ENCODE data around the gene SNRNP35.
"Not testable (repeated sequence)": the region's sequence is repeated elsewhere in the genome, so short reads cannot be mapped to it uniquely, and the experiment has no call there.

The SNRNP35 gene

DNA sequence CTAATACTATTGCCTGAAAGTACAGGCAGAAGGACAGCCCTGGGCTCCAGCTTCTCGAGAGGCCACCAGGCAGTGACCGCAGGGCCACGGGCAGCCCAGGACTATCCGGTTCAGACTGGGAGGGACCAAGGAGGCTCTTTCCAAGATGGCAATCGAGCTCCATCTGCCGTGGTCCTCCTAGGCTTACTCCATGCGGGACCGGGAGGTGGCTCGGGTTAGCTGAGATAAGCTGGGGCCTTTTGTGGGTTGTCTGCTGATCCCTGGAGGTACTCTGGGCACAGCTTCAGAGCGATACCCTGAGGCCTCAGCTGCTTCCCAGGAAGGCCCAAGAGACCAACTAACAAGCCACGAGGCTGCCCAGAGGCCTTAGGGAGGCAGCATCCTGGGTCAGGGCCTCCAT lies 33.1 kb downstream of the SNRNP35 start:
- DNase-seq, result no peak

DNA sequence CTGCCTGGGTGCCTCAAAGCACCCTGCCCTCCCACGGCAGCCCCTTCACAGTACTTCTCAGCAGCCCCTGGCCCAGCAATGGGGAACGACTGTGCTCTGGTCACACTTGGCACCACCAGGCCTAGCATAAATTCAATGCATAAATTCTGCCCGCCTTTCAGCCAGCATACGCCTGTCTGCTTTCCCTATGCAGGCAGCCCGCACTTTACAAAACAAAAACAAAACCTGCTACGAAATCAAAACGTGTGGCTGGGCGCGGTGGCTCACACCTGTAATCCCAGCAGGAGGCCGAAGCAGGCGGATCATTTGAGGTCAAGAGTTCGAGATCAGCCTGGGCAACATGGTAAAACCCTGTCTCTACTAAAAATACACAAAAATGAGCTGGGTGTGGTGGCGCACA lies 33.5 kb downstream of the SNRNP35 start:
- no peak for DNase-seq

DNA sequence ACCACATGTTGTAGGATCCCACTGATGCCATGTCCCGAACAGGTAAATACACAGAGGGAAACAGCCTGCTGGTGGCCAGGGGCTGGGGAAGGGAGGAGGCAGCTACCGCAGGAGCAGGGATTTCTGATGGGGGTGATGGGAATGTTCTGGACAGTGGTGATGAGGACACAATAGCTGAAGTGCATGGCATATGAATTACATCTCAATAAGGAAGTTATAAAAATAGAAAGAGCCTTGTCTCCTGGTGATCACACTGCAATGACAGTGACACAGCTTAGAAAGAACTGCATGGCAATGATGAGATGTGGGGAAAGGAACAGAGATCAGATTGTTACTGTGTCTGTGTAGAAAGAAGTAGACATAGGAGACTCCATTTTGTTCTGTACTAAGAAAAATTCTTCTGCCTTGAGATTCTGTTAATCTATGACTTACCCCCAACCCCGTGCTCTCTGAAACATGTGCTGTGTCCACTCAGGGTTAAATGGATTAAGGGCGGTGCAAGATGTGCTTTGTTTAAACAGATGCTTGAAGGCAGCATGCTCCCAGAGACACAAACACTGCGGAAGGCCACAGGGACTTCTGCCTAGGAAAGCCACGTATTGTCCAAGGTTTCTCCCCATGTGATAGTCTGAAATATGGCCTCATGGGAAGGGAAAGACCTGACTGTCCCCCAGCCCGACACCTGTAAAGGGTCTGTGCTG lies 34.5 kb downstream of the SNRNP35 start:
- DNase-seq, result not testable (repeated sequence)

DNA sequence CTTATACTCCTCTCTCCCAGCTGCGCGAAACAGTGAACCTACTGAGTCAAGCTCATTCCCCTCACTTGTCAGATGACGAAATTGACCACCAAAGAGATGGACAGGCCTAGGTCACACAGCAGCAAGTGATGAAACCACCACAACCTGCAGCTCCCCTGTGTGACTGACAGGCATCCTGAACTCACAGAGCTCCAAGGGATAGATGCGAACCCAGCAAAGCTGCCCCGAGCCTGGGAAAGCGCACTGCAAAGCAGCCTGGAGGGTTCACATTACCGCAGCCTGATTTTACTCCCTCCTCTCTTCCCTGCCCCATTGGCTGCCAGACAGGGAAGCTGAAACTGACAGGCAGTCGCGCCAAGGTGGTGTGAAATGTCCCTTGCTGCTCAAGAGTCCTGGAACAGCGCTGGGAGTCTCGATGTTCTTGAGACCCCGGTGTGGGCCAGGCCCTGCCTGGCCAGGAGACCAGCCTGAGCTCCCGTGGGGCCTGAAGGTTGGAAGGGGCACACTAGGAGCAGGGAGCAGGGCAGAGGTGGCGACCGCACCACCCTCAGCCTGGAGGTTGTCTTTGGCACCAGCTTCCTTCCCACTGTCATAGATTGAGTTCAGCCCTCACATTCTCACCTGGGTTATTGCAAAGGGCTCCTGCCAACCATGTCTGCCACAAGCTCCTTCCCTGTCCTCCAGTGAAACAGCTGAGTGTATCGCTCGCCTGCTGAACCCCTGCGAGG lies 36.3 kb downstream of the SNRNP35 start:
- no peak for DNase-seq

- DNase-seq, result no peak
Measured at GRCh38 chr12:123497065-123497464, 39.1 kb downstream of the SNRNP35 start.

DNA sequence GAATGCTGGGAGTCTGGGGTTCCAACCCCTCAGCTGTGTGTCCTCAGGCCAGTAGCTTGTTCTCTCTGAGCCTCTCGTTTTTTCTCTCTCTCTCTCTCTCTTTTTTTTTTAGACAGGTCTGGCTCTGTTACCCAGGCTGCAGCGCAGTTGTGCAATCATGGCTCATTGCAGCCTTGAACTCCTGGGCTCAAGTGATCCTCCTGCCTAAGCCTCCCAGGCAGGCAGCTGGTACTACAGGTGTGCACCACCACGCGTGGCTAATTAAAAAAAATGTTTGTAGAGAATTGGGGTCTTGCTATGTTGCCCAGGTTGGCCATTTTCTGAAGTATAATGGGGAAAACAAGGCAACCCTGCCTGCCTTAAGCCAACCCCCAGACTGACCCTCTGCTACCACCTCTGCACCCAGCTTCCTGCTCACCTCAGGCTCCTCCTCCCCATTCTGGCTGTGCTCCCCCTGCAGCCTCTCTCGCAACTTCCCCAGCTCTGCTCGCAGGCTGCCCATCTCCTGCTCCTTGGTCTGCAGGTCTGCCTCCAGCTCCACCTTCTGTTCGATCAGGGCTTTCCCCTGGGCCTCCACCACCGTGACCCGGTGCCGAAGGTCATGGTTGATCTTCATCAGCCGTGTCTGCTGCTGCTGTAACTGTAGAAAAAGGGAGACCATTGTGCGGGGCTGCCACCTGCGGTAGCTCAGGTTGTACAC lies 40.3 kb downstream of the SNRNP35 start:
- no peak for DNase-seq

- no peak for DNase-seq
Measured at GRCh38 chr12:123499332-123499731, 41.4 kb downstream of the SNRNP35 start.

DNA sequence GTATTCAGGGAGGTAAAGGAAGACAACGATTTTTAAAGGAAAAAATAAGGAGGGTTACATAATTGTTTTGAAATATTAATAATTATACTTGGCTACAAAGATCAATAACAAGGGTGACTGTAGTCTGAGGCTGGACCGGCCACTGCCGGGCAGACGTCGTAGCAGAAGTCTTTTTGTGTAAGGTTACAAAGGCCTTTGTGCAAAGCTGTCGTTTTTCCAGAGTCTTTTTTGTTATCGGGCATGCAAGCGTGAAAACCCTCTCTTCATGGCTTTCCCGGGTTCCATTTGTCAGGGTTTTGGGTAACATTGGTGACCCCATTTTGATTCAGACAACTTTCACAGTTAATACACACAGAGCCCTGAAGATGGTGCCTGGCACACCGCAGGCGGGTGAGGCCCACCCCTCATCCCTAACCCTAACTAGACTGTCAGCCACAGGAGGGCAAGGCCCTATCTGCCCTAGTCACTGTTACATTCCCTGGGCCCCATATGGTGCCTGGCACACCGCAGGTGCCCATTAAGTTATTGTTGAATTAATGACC lies 44.3 kb downstream of the SNRNP35 start:
- DNase-seq, result no peak

DNA sequence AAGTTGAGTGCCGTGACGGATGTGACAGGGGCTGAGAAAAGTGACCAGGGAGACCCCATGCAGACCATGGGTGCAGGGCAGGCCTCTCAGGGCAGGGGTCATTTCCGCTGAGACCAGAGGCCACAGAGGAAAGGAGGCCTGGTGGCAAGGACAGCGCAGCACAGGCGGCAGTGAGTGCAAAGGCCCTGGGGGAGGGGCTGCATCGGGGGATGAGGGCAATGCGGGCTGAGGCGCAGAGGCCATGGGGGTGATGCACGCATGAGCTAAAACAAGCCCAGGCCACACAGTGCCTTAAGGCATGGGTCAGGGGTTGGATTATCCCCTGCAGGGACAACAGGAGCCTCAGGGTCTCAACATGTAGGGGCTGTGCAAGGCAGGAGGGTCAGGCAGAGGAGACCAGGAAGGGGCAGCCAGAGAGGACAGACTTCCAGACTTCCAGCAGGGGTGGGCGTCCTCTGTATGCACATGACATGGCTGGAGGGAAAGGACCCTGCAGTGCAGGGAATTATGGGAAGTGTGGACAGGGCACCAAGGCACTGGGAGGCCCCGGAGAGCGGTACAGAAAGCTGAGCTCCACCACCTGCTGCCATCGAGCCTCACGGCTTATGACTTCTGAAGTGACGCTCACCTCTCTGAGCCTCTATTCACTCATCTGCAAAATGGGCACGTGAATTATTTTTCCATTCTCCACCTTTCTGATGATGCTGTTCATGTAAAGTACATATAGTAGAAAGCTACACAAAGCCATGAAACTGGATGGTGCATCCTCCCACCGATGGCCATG lies 48.3 kb downstream of the SNRNP35 start:
- DNase-seq, result no peak

DNA sequence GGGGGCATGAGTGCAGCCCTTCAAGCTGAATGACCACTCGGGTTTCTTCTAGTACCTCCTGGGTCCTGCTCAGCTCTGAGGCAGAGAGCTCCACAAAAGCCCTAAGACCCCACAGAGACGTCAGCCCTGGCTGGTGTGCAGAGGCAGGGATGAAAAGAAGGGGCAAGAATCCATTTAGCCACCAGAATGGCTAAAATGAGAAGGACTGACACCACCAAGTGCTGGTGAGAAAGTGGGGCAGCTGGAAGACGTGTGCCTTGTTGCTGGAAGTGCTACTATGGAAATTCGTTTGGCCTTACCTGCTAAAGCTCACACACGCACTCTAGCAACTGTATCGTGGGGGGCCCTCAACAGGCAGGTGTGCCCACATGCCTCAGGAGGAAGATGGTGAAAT lies 48.9 kb downstream of the SNRNP35 start:
- DNase-seq, result no peak

DNA sequence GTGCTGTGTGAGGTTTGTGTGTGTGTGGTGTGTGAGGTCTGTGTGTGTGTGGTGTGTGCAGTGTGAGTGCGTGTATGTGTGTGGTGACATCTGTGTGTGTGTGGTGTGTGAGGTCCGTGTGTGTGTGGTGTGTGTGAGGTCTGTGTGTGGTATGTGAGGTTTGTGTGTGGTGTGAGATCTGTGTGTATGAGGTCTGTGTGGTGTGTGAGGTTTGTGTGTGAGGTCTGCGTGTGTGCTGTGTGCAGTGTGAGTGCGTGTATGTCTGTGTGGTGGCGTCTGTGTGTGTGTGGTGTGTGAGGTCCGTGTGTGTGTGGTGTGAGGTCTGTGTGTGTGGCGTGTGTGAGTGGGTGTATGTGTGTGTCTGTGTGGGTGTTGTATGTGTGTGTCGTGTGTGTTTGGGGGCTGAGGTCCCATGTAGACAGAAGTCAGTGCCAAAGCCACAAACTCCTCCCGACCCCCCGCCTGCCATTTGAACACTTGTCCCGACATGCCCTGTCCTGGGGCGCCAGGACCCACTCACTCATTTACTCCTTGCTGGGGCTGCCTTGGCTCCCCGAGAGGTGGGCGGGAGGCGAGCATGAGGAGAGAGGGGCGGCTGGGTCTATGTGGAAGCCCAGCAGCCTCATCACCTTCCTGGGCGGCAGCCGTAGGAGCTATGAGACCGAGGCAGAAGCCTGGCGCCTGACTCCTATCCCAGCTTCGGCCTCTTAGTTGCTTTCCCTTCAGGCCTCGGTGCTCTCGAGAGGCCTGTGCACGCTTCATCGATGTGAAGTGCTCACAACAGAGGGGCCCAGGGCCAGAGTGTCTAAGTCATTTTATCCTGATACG lies 55.1 kb downstream of the SNRNP35 start:
- DNase-seq, result no peak

DNA sequence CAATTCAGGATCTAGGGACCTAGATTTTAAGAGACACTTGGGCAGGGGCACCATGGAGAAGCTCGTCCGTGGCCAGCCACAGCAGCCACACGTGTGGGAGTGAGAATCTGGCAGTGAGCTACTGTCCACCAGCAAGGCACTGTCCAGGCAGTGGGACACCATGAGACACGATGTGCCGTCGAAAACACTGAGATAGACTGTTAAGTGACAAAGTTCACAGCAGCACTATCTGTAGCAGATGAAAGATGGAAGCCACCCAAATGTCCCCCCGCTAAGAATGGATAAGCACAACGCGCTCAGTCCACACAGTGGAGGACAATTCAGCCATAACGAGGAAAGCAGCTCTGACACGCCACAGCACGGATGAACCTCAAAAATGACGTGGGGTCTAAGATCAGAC lies 55.9 kb downstream of the SNRNP35 start:
- DNase-seq, result no peak

DNA sequence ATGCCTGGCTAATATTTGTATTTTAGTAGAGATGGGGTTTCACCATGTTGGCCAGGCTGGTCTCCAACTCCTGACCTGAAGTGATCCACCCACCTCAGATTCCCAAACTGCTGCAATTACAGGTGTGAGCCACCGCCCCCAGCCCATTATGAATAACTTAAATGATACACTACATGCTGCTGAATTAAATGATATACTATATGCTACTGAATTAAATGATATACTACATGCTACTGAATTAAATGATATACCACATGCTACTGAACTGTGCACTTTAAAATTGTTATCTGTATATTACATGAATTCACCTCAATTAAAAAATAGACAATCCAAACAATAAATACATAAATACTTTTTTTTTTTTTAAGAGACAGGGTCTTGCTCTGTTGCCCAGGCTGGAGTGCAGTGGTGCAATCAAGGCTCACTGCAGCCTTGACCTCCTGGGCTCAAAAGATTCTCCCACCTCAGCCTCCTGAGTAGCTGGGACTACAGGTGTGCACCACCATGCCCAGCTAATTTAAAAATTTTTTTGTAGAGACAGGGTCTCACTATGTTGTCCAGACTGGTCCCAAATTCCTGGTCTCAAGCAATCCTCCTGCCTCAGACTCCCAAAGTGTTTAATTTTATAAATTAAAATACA lies 56.8 kb downstream of the SNRNP35 start:
- not testable (repeated sequence) for DNase-seq

GRCh38 chr12:123516216-123516780 lies 58.4 kb downstream of the SNRNP35 start:
- no peak for DNase-seq

Measured in NCI-H526 treated with DMSO at 0.1 percent for 48 hours (cell line).